HUDEP-2 (cell line): ENCODE results near the gene SULT1B1.
A peak's percentile ranks its signal among the peaks of the same experiment; 100 is the strongest.

Experiments
- DNase-seq, 76 experiments: peaks; one replicate each; lab custom pipeline; 2025; ENCODE audit not compliant: unreplicated experiment in 76 of 76; lab: John Stamatoyannopoulos, UW

SULT1B1 gene

DNA sequence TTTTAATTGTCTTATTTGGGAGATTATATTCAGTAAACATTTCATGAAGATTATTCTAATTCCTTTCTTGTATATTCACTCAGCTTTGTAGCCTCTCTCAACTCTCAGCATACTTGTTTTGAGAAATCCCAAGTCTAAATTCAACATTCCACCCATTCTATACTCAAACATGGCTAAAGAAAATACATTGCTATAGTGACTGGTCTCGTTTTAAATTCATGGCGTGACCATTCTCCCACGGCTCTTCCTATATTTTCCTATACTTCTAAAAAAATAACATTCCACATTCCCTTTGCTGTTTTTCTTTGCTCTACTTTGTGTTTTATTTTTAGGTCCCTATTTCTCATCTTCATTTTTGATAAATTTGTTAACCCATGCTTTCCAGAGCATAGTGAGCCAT is 58.2 kb downstream of the SULT1B1 start:
- no peak for DNase-seq

DNA sequence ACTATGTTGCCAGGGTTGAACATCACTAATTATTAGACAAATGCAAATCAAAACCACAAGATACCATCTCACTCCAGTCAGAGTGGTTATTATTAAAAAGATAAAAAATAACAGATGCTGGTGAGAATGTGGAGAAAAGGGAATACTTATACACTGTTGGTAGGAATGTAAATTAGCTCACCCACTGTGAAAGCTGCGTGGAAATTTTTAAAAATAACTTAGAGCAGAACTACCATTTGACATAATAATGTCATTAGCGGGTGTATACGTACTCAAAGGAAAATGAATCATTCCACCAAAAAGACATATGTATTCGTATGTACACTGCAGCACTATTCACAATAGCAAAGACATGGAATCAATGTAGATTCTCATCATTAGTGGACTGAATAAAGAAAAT is 58.7 kb downstream of the SULT1B1 start:
- DNase-seq, result no peak

DNA sequence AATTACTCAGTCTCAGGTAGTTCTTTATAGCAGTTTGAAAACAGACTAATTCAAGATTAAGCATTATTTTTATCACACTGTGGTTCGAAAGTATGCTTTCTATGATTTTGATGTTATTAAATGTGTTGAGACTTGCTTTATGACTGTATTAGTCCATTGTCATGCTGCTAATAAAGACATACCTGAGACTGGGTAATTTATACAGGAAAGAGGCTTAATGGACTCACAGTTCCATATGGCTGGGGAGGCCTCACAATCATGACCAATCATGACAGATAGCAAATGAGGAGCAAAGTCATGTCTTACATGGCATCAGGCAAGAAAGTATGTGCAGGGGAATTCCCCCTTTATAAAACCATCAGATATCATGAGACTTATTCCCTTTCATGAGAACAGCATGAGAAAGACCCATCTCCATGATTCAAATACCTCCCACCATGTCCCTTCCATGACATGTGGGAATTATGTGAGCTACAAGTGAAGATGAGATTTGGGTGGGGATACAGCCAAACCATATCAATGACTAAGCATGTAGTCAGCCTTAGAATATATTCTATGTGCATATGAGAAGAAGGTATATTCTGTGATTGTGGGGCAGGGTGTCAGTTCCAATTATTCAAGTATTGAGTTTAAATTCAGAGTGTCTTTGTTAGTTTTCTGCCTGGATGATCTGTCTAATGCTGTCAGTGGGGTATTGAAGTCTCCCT is 62.7 kb downstream of the SULT1B1 start:
- DNase-seq, result no peak

DNA sequence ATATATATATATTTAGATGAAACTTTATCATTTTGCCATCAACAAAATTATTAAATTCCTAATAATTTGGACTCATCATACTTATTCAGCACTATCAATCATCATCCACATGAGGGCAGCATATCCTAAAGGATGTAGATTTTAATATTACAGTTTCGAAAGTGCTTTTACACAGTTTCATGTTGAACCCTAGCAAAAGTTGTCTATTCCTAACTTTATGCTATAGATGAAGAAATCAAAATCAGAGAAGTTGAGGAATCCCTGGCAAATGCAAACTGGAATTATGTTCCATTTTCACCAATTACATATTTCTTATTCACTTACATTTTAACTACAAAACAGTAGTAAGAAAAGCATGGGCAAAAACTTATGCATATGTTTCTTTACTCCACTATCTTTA is 70.8 kb downstream of the SULT1B1 start:
- DNase-seq, result peak in 17 of 76 experiments; percentile 2 to 31 (median 10)

DNA sequence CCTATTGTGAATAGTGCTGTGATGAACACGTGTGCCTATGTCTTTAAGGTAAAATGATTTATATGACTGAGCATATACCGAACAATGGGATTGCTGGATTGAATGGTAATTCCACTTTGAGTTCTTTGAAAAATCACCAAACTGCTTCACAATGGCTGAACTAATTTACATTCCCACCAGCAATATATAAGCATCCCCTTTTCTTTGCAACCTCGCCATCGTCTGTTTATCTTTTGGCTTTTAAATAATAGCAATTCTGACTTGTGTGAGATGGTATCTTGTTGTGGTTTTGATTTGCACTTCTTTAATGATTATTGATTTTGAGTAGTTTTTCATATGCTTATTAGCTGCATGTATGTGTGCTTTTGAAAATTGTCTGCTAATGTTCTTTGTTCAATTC is 75.6 kb downstream of the SULT1B1 start:
- DNase-seq, result no peak
